Endometrial microvascular endothelial cells (primary cell): ENCODE results near the gene COQ10B. TPM values are rescaled to one million over a fixed set of nuclear protein-coding genes. Genes with fewer than 3 reads are reported as not detected.

Experiments used
- total RNA-seq: library from RNA; depleted of rRNA; stranded (reverse); fragments of >200 nt; gene quantifications from one replicate; pipeline ENCODE4 v1.2.3, GENCODE V29; 2015; ENCODE audit errors: inconsistent ontology term

COQ10B gene
- total RNA-seq, 1 donor from 2014 or later = 24.3 TPM

Other genes with a start within 250 kb of the COQ10B start
- 1.8 TPM for gene ANKRD44, start 142.8 kb upstream of the COQ10B start, total RNA-seq
- gene SF3B1, start 18.5 kb upstream of the COQ10B start, total RNA-seq = 148 TPM
- gene HSPD1, start 46.3 kb downstream of the COQ10B start, total RNA-seq = 271 TPM
- 264 TPM for gene HSPE1, start 46.8 kb downstream of the COQ10B start, total RNA-seq
- gene MOB4, start 62.5 kb downstream of the COQ10B start, total RNA-seq = 31.3 TPM
- gene RFTN2, start 222.0 kb downstream of the COQ10B start, total RNA-seq = 1.7 TPM